PC-3 (cell line): Measurements from ENCODE around the gene FLYWCH2. TPM values are rescaled to one million over a fixed set of nuclear protein-coding genes. Genes with fewer than 3 reads are reported as not detected.

Experiments
- ATAC-seq: fragments of 200-7000 bp; cut with Tn5 transposase; 2 replicates; pipeline ENCODE4 v1.9.1; 2020; ENCODE audit warnings: mild to moderate bottlenecking, moderate library complexity
- BruUV-seq: library from RNA; stranded (reverse); fragments of 400-500 nt; replicated peaks from 2 replicates; lab custom pipeline; 2021; lab: Mats Ljungman, UMichigan
- CTCF ChIA-PET: fragments of 300-600 bp; sonication (Branson Sonifier 250); formaldehyde crosslinking; loops from one replicate; lab custom pipeline; 2022; ENCODE audit warnings: antibody characterized with exemption; lab: Charles Lee
- POLR2A ChIA-PET: fragments of 300-600 bp; sonication (Branson Sonifier 250); formaldehyde crosslinking; loops from one replicate; lab custom pipeline; 2022; ENCODE audit warnings: antibody characterized with exemption; ENCODE audit not compliant: unreplicated experiment; lab: Charles Lee
- DNase-seq: peaks from one replicate; pipeline ENCODE4 v3.0.0-alpha.2; 2015
- H2AFZ ChIP-seq: fragments of 300-600 bp; sonication (generic); 2 replicates; pipeline ENCODE4 v1.6.0; 2016; ENCODE audit warnings: antibody characterized with exemption, low read length
- H3F3A ChIP-seq: fragments of 300-600 bp; sonication (generic); one replicate; pipeline ENCODE4 v1.6.0; 2017; ENCODE audit warnings: antibody characterized with exemption, low read length, control low read depth, mild to moderate bottlenecking; ENCODE audit not compliant: unreplicated experiment
- H3K27ac ChIP-seq: fragments of 300-600 bp; sonication (generic); 2 replicates; pipeline ENCODE4 v1.5.1; 2016; ENCODE audit warnings: mild to moderate bottlenecking, low read length
- H3K27me3 ChIP-seq: fragments of 300-600 bp; sonication (generic); 2 replicates; pipeline ENCODE4 v1.6.1; 2016; ENCODE audit warnings: low read length, mixed read lengths
- H3K36me3 ChIP-seq: fragments of 300-600 bp; sonication (generic); 2 replicates; pipeline ENCODE4 v1.6.1; 2016; ENCODE audit warnings: low read depth, mixed run types, low read length, mixed read lengths
- H3K4me1 ChIP-seq: fragments of 300-600 bp; sonication (generic); 2 replicates; pipeline ENCODE4 v1.5.1; 2016; ENCODE audit warnings: low read length; ENCODE audit not compliant: insufficient read depth
- H3K4me2 ChIP-seq: fragments of 300-600 bp; sonication (generic); 2 replicates; pipeline ENCODE4 v1.6.0; 2016; ENCODE audit warnings: low read length
- H3K4me3 ChIP-seq: fragments of 300-600 bp; sonication (generic); 2 replicates; pipeline ENCODE4 v1.5.1; 2016; ENCODE audit warnings: mild to moderate bottlenecking, low read length, mixed read lengths
- H3K79me2 ChIP-seq: fragments of 300-600 bp; sonication (generic); 2 replicates; pipeline ENCODE4 v1.6.1; 2017; ENCODE audit warnings: low read length, mixed read lengths
- H3K9ac ChIP-seq: fragments of 300-600 bp; sonication (generic); 2 replicates; pipeline ENCODE4 v1.6.0; 2016; ENCODE audit warnings: mild to moderate bottlenecking, low read length
- H3K9me2 ChIP-seq: fragments of 300-600 bp; sonication (generic); replicated peaks from 2 replicates; pipeline ENCODE4 v1.6.1; 2016; ENCODE audit warnings: mixed run types, low read length, mixed read lengths
- H3K9me3 ChIP-seq: fragments of 300-600 bp; sonication (generic); 2 replicates; pipeline ENCODE4 v1.6.1; 2016; ENCODE audit warnings: low read length, mixed read lengths
- H4K20me1 ChIP-seq: fragments of 300-600 bp; sonication (generic); 2 replicates; pipeline ENCODE4 v1.6.1; 2016; ENCODE audit warnings: low read length, mixed read lengths
- EZH2 ChIP-seq: fragments of 300-600 bp; sonication (generic); IDR thresholded peaks from one replicate; pipeline ENCODE4 v1.6.1; 2017; ENCODE audit warnings: antibody characterized with exemption, mild to moderate bottlenecking, low read length; ENCODE audit not compliant: unreplicated experiment
- EZH2phosphoT487 ChIP-seq: fragments of 300-600 bp; sonication (generic); IDR thresholded peaks from 2 replicates; pipeline ENCODE4 v1.6.1; 2018; ENCODE audit warnings: mild to moderate bottlenecking, antibody characterized with exemption, low read length, borderline replicate concordance
- intact Hi-C: fragments of 100-400 bp; cut with micrococcal nuclease; formaldehyde crosslinking; loops from 2 replicates; pipeline ENCODE4 v1.9.0; 2023
- total RNA-seq: library from RNA; depleted of rRNA; stranded (reverse); fragments of >200 nt; gene quantifications from 2 replicates; pipeline ENCODE4 v1.2.3, GENCODE V29; 2014
- TF ChIP-seq, protein P1 (sequence below): fragments of 300-600 bp; sonication (generic); conservative IDR thresholded peaks from 2 replicates; pipeline ENCODE4 v1.5.1; 2017; ENCODE audit warnings: antibody characterized with exemption, low read depth, mild to moderate bottlenecking, low read length

FLYWCH2 gene
- total RNA-seq, 1 experiment from 2014 or later = 100 TPM

DNA sequence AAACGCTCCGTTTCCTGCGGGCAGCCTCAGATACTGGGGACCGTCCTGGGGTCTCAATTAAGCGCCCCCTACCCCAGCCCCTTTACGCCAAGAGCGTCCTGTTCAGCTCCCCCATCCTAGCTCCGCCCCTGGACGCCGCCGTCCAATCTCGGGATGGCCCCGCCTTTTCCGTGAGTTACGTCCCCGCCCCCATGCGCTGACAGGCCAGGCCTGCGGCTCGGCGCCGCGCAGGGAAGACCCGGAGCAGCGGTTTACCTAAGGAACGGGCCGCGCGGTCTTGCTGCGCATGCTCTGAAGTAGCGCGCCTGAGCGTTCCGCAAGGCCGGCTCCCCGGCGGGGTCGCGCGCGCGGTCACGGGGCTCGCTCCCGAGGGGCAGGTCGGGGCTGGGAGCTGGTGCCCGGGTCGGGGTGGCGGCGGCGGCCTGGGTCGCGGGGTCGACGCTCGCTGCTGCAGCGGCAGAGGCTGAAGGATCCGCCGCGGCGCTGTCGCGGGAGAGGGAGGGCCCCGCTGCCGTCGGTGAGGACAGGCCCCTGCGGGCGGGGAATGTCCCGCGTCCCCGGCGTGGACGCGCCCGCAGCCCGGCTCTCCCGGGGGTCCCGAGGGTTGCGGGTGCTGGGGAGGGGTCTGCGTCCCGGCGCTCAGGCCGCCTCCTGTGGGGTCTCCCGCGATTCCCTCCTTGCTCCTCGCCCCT is 28.8 kb downstream of the FLYWCH2 start, which contains the start of gene FLYWCH1:
Gene FLYWCH1, plus strand, starts transcription at position 294 of the 692 bp plus-strand sequence. CDS start 17,755 bp downstream, outside the sequence.
- peak within 1 kb of the TSS; percentile 66 for H3K9ac ChIP-seq
- no peaks in the 10 kb centered on the region for H4K20me1 ChIP-seq
- DNase-seq (peak; percentile 96), ATAC-seq (peak; percentile 88)
- H3K9me3 ChIP-seq = no peaks in the 10 kb centered on the region
- POLR2A ChIA-PET = interaction anchor here (0.6 to 0.8 kb wide), 3 partner anchors 37 to 69 kb away, joined by 4 to 6 read pairs (median 5); no protein-coding TSS in a partner anchor
- H3K4me2 ChIP-seq = peak within 1 kb of the TSS; percentile 81
- H3K79me2 ChIP-seq = peaks cover 17% of the 10 kb centered on the region
- peak within 1 kb of the TSS; percentile 96 for H2AFZ ChIP-seq
- no peak within 1 kb of the TSS for H3K27ac ChIP-seq
- H3K4me3 ChIP-seq = peak within 1 kb of the TSS; percentile 95
- BruUV-seq = no TSS peak
- H3K27me3 ChIP-seq = no peaks in the 10 kb centered on the region
- CTCF ChIA-PET = interaction anchor here (0.7 to 0.9 kb wide), 2 partner anchors 15 to 660 kb away, joined by 7 to 8 read pairs; no protein-coding TSS in a partner anchor
- TF ChIP-seq EZH2phosphoT487 (no peak), EZH2 (no peak)
- TF ChIP-seq, protein P1, sequence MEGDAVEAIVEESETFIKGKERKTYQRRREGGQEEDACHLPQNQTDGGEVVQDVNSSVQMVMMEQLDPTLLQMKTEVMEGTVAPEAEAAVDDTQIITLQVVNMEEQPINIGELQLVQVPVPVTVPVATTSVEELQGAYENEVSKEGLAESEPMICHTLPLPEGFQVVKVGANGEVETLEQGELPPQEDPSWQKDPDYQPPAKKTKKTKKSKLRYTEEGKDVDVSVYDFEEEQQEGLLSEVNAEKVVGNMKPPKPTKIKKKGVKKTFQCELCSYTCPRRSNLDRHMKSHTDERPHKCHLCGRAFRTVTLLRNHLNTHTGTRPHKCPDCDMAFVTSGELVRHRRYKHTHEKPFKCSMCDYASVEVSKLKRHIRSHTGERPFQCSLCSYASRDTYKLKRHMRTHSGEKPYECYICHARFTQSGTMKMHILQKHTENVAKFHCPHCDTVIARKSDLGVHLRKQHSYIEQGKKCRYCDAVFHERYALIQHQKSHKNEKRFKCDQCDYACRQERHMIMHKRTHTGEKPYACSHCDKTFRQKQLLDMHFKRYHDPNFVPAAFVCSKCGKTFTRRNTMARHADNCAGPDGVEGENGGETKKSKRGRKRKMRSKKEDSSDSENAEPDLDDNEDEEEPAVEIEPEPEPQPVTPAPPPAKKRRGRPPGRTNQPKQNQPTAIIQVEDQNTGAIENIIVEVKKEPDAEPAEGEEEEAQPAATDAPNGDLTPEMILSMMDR = no peak
- no peaks in the 10 kb centered on the region for H3K36me3 ChIP-seq
- peaks cover 29% of the 10 kb centered on the region for H3K4me1 ChIP-seq
- intact Hi-C loops = no loop called here
- no peaks in the 10 kb centered on the region for H3K9me2 ChIP-seq
- H3F3A ChIP-seq = peaks cover 4% of the 10 kb centered on the region

DNA sequence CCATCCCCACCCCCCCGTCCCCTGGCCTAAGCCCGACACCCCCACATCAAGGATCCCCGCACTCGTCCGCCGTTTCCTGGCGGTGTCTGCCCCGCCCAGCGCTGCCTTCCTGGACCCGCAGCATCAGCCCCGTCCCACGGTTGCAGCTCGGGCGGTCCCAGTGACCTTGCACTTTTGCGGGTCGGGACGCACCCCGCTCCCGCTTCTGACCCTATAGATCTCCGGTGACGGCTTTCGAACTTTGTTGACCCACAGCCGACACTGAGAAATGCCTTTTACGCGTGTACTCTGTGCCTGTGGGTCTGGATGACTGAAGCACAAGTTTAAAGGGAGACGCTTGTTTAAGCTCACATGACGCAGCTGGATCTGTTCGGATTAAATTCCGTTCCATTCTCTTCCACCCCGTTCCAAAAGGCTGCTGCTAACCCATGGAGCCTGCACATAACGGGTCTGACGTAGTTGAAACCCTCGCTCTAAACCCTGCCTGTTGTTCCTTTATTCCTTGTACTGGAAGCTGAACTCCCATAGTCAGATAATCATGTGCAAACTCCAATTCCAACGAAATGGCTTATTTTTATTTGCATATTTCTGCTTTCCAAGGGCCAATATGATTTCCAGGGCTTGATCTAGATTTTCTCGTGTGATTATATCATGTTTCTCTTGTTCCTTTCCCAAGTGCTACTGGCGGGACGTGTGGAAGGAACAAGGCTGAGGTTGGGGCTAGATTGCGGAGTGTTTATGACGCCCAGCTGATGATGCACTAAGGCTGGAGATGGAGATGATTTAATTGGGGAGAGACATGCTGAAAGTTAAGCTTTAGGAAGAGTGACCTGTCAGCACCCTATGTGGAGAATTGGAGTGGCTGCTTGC is 29.6 kb downstream of the FLYWCH2 start:
- intact Hi-C loops = no loop called here
- ChIA-PET POLR2A (interaction anchor here (0.6 kb wide), 1 partner anchor 68 kb away, joined by 6 read pairs; no protein-coding TSS in a partner anchor), CTCF (no interaction called here)
- TF ChIP-seq, protein P1 = no peak
- no peak for TF ChIP-seq EZH2phosphoT487
- TF ChIP-seq EZH2 = no peak
- H3K4me1 ChIP-seq = peaks cover 29% of the 10 kb centered on the region
- H3K9me3 ChIP-seq = no peaks in the 10 kb centered on the region
- peak; percentile 25 for DNase-seq
- ATAC-seq = peak; percentile 22
- no peaks in the 10 kb centered on the region for H3K36me3 ChIP-seq
- peak overlapping the region; percentile 81 for H3K4me2 ChIP-seq
- H3K4me3 ChIP-seq = peak overlapping the region; percentile 95
- H2AFZ ChIP-seq = peak overlapping the region; percentile 82
- H3K79me2 ChIP-seq = peaks cover 17% of the 10 kb centered on the region
- no peaks in the 10 kb centered on the region for H4K20me1 ChIP-seq
- no peaks in the 10 kb centered on the region for H3K9me2 ChIP-seq
- H3K27me3 ChIP-seq = no peaks in the 10 kb centered on the region
- H3F3A ChIP-seq = peaks cover 4% of the 10 kb centered on the region
- TSS peak; percentile 64 for BruUV-seq
- H3K27ac ChIP-seq = no peak overlapping the region
- H3K9ac ChIP-seq = peak overlapping the region; percentile 66
